Fibroblast of lung (primary cell): ENCODE measurements around the gene UNC13B.

Experiments used
- EZH2 ChIP-seq: IDR thresholded peaks from 2 replicates; pipeline ENCODE4 v1.5.1; 2012; ENCODE audit warnings: low read length, control low read depth, mild to moderate bottlenecking; ENCODE audit errors: missing control alignments
- TF ChIP-seq, protein P1 (sequence below), 2 donors: IDR thresholded peaks in 1 of 2; conservative IDR thresholded peaks in 1 of 2; 1 replicate in 1 of 2; 2 replicates in 1 of 2; pipeline ENCODE4 v1.5.1; 2011 to 2012; ENCODE audit warnings: low read length in 2 of 2, control low read depth in 1 of 2, inconsistent platforms in 1 of 2, low read depth in 1 of 2, mild to moderate bottlenecking in 1 of 2

- TF ChIP-seq EZH2: no peak
- TF ChIP-seq, protein P1, sequence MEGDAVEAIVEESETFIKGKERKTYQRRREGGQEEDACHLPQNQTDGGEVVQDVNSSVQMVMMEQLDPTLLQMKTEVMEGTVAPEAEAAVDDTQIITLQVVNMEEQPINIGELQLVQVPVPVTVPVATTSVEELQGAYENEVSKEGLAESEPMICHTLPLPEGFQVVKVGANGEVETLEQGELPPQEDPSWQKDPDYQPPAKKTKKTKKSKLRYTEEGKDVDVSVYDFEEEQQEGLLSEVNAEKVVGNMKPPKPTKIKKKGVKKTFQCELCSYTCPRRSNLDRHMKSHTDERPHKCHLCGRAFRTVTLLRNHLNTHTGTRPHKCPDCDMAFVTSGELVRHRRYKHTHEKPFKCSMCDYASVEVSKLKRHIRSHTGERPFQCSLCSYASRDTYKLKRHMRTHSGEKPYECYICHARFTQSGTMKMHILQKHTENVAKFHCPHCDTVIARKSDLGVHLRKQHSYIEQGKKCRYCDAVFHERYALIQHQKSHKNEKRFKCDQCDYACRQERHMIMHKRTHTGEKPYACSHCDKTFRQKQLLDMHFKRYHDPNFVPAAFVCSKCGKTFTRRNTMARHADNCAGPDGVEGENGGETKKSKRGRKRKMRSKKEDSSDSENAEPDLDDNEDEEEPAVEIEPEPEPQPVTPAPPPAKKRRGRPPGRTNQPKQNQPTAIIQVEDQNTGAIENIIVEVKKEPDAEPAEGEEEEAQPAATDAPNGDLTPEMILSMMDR (conservative IDR thresholded peaks at IDR 0.05 in 1 of 2, IDR thresholded peaks at IDR 0.05 in 1 of 2; ENCODE audit: low read depth in 1 of 2, low read length in 2 of 2): no peak
Observed at GRCh38 chr9:35112257-35113020, 49.4 kb upstream of the UNC13B start.
